Measurements from ENCODE around the gene CIITA.

DNA sequence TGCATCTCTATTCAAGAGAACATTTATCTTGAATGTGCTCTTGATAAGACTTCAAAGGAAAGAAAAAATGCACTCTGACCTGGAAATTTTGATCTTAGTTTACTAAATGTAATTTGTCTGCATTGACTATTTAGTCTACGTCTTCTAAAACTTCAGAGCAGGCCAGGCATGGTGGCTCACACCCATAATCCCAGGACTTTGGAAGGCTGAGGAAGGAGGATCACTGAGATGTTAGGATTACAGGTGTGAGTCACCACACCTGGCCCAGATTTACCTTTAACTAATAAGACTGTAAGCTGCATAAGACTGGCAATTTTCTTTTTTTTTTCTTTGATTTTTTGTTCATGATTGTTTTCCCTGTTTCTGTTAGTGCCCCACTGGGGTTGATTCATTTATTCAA is 18.8 kb upstream of the CIITA start:
- TF ChIP-seq, protein P1, sequence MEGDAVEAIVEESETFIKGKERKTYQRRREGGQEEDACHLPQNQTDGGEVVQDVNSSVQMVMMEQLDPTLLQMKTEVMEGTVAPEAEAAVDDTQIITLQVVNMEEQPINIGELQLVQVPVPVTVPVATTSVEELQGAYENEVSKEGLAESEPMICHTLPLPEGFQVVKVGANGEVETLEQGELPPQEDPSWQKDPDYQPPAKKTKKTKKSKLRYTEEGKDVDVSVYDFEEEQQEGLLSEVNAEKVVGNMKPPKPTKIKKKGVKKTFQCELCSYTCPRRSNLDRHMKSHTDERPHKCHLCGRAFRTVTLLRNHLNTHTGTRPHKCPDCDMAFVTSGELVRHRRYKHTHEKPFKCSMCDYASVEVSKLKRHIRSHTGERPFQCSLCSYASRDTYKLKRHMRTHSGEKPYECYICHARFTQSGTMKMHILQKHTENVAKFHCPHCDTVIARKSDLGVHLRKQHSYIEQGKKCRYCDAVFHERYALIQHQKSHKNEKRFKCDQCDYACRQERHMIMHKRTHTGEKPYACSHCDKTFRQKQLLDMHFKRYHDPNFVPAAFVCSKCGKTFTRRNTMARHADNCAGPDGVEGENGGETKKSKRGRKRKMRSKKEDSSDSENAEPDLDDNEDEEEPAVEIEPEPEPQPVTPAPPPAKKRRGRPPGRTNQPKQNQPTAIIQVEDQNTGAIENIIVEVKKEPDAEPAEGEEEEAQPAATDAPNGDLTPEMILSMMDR (IDR thresholded peaks at IDR 0.05), result no peak
- TF ChIP-seq POLR2A (IDR thresholded peaks at IDR 0.05), result no peak
